Activated naive CD8-positive, alpha-beta T cell treated with anti-CD3 and anti-CD28 coated beads, Interleukin-2, amount 10 ng/mL, durations not matched to agents 7 days and 5 days (primary cell): ENCODE measurements around the gene OR2W3. TPM values are rescaled to one million over a fixed set of nuclear protein-coding genes. Genes with fewer than 3 reads are reported as not detected.
A peak's percentile ranks its signal among the peaks of the same experiment; 100 is the strongest.

Experiments used
- ATAC-seq: fragments of 150-1000 bp; cut with Tn5 transposase; one replicate; pipeline ENCODE4 v1.10.0; 2021; ENCODE audit warnings: low read depth, moderate library complexity
- POLR2A ChIA-PET: fragments of 350-600 bp; sonication (Branson Sonifier 250); formaldehyde crosslinking; loops from one replicate; lab custom pipeline; 2021; ENCODE audit warnings: antibody characterized with exemption; lab: Charles Lee
- DNase-seq: peaks from one replicate; pipeline ENCODE4 v3.0.0; 2021
- H3K27ac Mint-ChIP-seq: one replicate; pipeline ENCODE4 v1.8.0; 2022; ENCODE audit warnings: mild to moderate bottlenecking, mixed read lengths
- H3K27me3 Mint-ChIP-seq: one replicate; pipeline ENCODE4 v1.8.0; 2022; ENCODE audit warnings: mild to moderate bottlenecking, moderate library complexity, mixed read lengths
- H3K36me3 Mint-ChIP-seq: one replicate; pipeline ENCODE4 v1.8.0; 2021; ENCODE audit warnings: mild to moderate bottlenecking, mixed read lengths
- H3K4me1 Mint-ChIP-seq: one replicate; pipeline ENCODE4 v1.8.0; 2021; ENCODE audit warnings: mixed read lengths
- H3K4me3 Mint-ChIP-seq: one replicate; pipeline ENCODE4 v1.8.0; 2022; ENCODE audit warnings: mild to moderate bottlenecking, moderate library complexity, mixed read lengths
- H3K9me3 Mint-ChIP-seq: one replicate; pipeline ENCODE4 v1.8.0; 2021; ENCODE audit warnings: mixed read lengths
- total RNA-seq, 2 experiments: library from RNA; stranded (reverse); gene quantifications; one replicate each; pipeline ENCODE4 v1.2.3, GENCODE V29; 2021

OR2W3 gene
- total RNA-seq, result not detected

GRCh38 chr1:247895163-247895637 lies at the start of gene OR2W3:
OR2W3 (plus strand) TSS chr1:247895587; CDS start chr1:247895587, 0 bp downstream.
- Mint-ChIP-seq H3K4me3 (no peak within 1 kb of the TSS), H3K27me3 (no peaks in the 10 kb centered on the region), H3K27ac (no peak within 1 kb of the TSS), H3K36me3 (no peaks in the 10 kb centered on the region), H3K9me3 (peaks cover 7% of the 10 kb centered on the region), H3K4me1 (no peaks in the 10 kb centered on the region)
- DNase-seq (no peak), ATAC-seq (no peak)
- POLR2A ChIA-PET, result no interaction called here

GRCh38 chr1:247845693-247846017 lies 49.7 kb upstream of the OR2W3 start:
- Mint-ChIP-seq H3K27ac (no peak overlapping the region), H3K36me3 (no peaks in the 10 kb centered on the region)
- no peak for DNase-seq

GRCh38 chr1:247848346-247848745 lies 47.0 kb upstream of the OR2W3 start:
- no peak overlapping the region for H3K27ac Mint-ChIP-seq
- peaks cover 6% of the 10 kb centered on the region for H3K27me3 Mint-ChIP-seq
- no peaks in the 10 kb centered on the region for H3K4me1 Mint-ChIP-seq
- H3K36me3 Mint-ChIP-seq, result no peaks in the 10 kb centered on the region
- H3K9me3 Mint-ChIP-seq, result no peaks in the 10 kb centered on the region
- H3K4me3 Mint-ChIP-seq, result no peak overlapping the region
- ATAC-seq, result no peak
- DNase-seq, result no peak
- POLR2A ChIA-PET, result no interaction called here

More at GRCh38 chr1:247845693-247846017, 49.7 kb upstream of the OR2W3 start:
- H3K4me1 Mint-ChIP-seq, result peaks cover 3% of the 10 kb centered on the region
- POLR2A ChIA-PET, result no interaction called here
- H3K27me3 Mint-ChIP-seq, result peaks cover 5% of the 10 kb centered on the region
- ATAC-seq, result no peak
- no peaks in the 10 kb centered on the region for H3K9me3 Mint-ChIP-seq
- H3K4me3 Mint-ChIP-seq, result no peak overlapping the region

- POLR2A ChIA-PET, result no interaction called here
- no peak for ATAC-seq
Measured at GRCh38 chr1:247849616-247850015, 45.8 kb upstream of the OR2W3 start.

GRCh38 chr1:247854899-247855545 lies 40.4 kb upstream of the OR2W3 start:
- Mint-ChIP-seq H3K27ac (no peak overlapping the region), H3K9me3 (no peaks in the 10 kb centered on the region), H3K36me3 (no peaks in the 10 kb centered on the region), H3K4me1 (peaks cover 8% of the 10 kb centered on the region), H3K4me3 (no peak overlapping the region), H3K27me3 (peaks cover 24% of the 10 kb centered on the region)
- DNase-seq (no peak), ATAC-seq (no peak)
- POLR2A ChIA-PET, result no interaction called here

More at GRCh38 chr1:247849616-247850015, 45.8 kb upstream of the OR2W3 start:
- H3K36me3 Mint-ChIP-seq, result no peaks in the 10 kb centered on the region
- peaks cover 7% of the 10 kb centered on the region for H3K27me3 Mint-ChIP-seq
- no peaks in the 10 kb centered on the region for H3K4me1 Mint-ChIP-seq
- no peak for DNase-seq
- no peak overlapping the region for H3K4me3 Mint-ChIP-seq
- no peak overlapping the region for H3K27ac Mint-ChIP-seq
- no peaks in the 10 kb centered on the region for H3K9me3 Mint-ChIP-seq

- Mint-ChIP-seq H3K27ac (no peak overlapping the region), H3K27me3 (peaks cover 28% of the 10 kb centered on the region), H3K4me3 (no peak overlapping the region), H3K9me3 (no peaks in the 10 kb centered on the region), H3K36me3 (no peaks in the 10 kb centered on the region), H3K4me1 (peaks cover 8% of the 10 kb centered on the region)
- ATAC-seq (no peak), DNase-seq (no peak)
- POLR2A ChIA-PET, result no interaction called here
Measured at GRCh38 chr1:247855911-247856310, 39.5 kb upstream of the OR2W3 start.

GRCh38 chr1:247857069-247857984 lies 38.1 kb upstream of the OR2W3 start, which contains the start of gene TRIM58:
TRIM58 (plus strand) TSS chr1:247857187; CDS start chr1:247857247, 60 bp downstream.
- ATAC-seq (peak; percentile 83), DNase-seq (peak; percentile 63)
- H3K36me3 Mint-ChIP-seq, result no peaks in the 10 kb centered on the region
- peaks cover 8% of the 10 kb centered on the region for H3K4me1 Mint-ChIP-seq
- no peaks in the 10 kb centered on the region for H3K9me3 Mint-ChIP-seq
- peak within 1 kb of the TSS; percentile 36 for H3K27ac Mint-ChIP-seq
- peaks cover 31% of the 10 kb centered on the region for H3K27me3 Mint-ChIP-seq
- POLR2A ChIA-PET, result no interaction called here
- peak within 1 kb of the TSS; percentile 78 for H3K4me3 Mint-ChIP-seq

GRCh38 chr1:247857985-247858619 lies 37.3 kb upstream of the OR2W3 start:
- H3K36me3 Mint-ChIP-seq, result no peaks in the 10 kb centered on the region
- no peak for DNase-seq
- ATAC-seq, result peak; percentile 6
- no peak overlapping the region for H3K27ac Mint-ChIP-seq
- peaks cover 8% of the 10 kb centered on the region for H3K4me1 Mint-ChIP-seq
- peak overlapping the region; percentile 78 for H3K4me3 Mint-ChIP-seq
- H3K27me3 Mint-ChIP-seq, result peaks cover 31% of the 10 kb centered on the region
- H3K9me3 Mint-ChIP-seq, result no peaks in the 10 kb centered on the region
- POLR2A ChIA-PET, result no interaction called here

GRCh38 chr1:247862756-247863155 lies 32.6 kb upstream of the OR2W3 start:
- ATAC-seq, result no peak
- POLR2A ChIA-PET, result no interaction called here
- H3K27ac Mint-ChIP-seq, result no peak overlapping the region
- H3K36me3 Mint-ChIP-seq, result no peaks in the 10 kb centered on the region
- H3K4me3 Mint-ChIP-seq, result no peak overlapping the region
- H3K27me3 Mint-ChIP-seq, result peaks cover 20% of the 10 kb centered on the region
- no peaks in the 10 kb centered on the region for H3K9me3 Mint-ChIP-seq
- peaks cover 5% of the 10 kb centered on the region for H3K4me1 Mint-ChIP-seq
- no peak for DNase-seq

- H3K4me1 Mint-ChIP-seq, result no peaks in the 10 kb centered on the region
- H3K4me3 Mint-ChIP-seq, result no peak overlapping the region
- H3K36me3 Mint-ChIP-seq, result no peaks in the 10 kb centered on the region
- POLR2A ChIA-PET, result no interaction called here
- H3K27ac Mint-ChIP-seq, result no peak overlapping the region
- H3K27me3 Mint-ChIP-seq, result peaks cover 7% of the 10 kb centered on the region
- DNase-seq (no peak), ATAC-seq (no peak)
- H3K9me3 Mint-ChIP-seq, result no peaks in the 10 kb centered on the region
Measured at GRCh38 chr1:247864644-247865043, 30.7 kb upstream of the OR2W3 start.

GRCh38 chr1:247865416-247865815 lies 30.0 kb upstream of the OR2W3 start:
- Mint-ChIP-seq H3K27ac (no peak overlapping the region), H3K27me3 (peaks cover 7% of the 10 kb centered on the region), H3K4me1 (no peaks in the 10 kb centered on the region), H3K4me3 (no peak overlapping the region), H3K9me3 (no peaks in the 10 kb centered on the region), H3K36me3 (no peaks in the 10 kb centered on the region)
- DNase-seq, result no peak
- POLR2A ChIA-PET, result no interaction called here
- no peak for ATAC-seq

GRCh38 chr1:247883346-247883745 lies 12.0 kb upstream of the OR2W3 start:
- Mint-ChIP-seq H3K27me3 (no peaks in the 10 kb centered on the region), H3K27ac (no peak overlapping the region), H3K9me3 (no peaks in the 10 kb centered on the region), H3K36me3 (no peaks in the 10 kb centered on the region), H3K4me1 (no peaks in the 10 kb centered on the region), H3K4me3 (no peak overlapping the region)
- DNase-seq, result no peak
- POLR2A ChIA-PET, result no interaction called here
- no peak for ATAC-seq

- Mint-ChIP-seq H3K27ac (no peak overlapping the region), H3K9me3 (no peaks in the 10 kb centered on the region), H3K27me3 (no peaks in the 10 kb centered on the region), H3K4me1 (no peaks in the 10 kb centered on the region), H3K4me3 (no peak overlapping the region), H3K36me3 (no peaks in the 10 kb centered on the region)
- POLR2A ChIA-PET, result no interaction called here
- ATAC-seq (no peak), DNase-seq (no peak)
Measured at GRCh38 chr1:247884797-247885413, 10.5 kb upstream of the OR2W3 start.
